NB4 (cell line): Measurements from ENCODE around the gene BMP3.

Experiments used
- DNase-seq: peaks from one replicate; pipeline ENCODE4 v3.0.0; 2010; ENCODE audit warnings: low read depth
- H3K4me3 ChIP-seq: one replicate; pipeline ENCODE4 v1.5.1; 2011; ENCODE audit warnings: mild to moderate bottlenecking, low read depth, low read length, moderate library complexity
- MYC ChIP-seq: IDR thresholded peaks from 2 replicates; pipeline ENCODE4 v1.6.1; 2011; ENCODE audit warnings: low read depth, low read length
- POLR2A ChIP-seq: IDR thresholded peaks from 2 replicates; pipeline ENCODE4 v1.6.1; 2011; ENCODE audit warnings: mild to moderate bottlenecking; ENCODE audit not compliant: insufficient read length; ENCODE audit errors: extremely low read depth
- TF ChIP-seq, protein P1 (sequence below): IDR thresholded peaks from one replicate; pipeline ENCODE4 v1.5.1; 2012; ENCODE audit warnings: low read depth, low read length
- TF ChIP-seq, protein P2 (sequence below): IDR thresholded peaks from 2 replicates; pipeline ENCODE4 v1.6.1; 2011; ENCODE audit warnings: low read depth, low read length

The BMP3 gene

DNA sequence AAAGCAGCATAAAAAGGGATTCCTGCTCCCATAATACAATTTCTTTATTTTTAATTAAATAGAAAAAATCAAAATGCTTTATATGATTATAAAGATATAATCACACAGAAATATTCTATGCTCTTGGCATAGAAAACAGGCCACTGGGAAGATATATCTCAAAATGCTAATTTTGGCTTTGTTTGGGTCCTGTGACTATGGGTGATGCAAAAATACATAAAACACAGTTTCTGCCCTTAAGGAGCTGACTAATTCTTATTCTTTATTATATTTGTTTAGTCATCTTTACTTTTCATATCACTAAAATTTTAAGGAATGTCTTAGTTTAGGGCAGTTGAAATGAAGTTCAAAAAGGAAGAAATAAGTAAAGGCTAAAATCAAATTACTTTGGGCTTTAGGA is 7.0 kb upstream of the BMP3 start:
- no peak overlapping the region for H3K4me3 ChIP-seq
- DNase-seq: no peak
- TF ChIP-seq POLR2A (no peak), MYC (no peak)
- TF ChIP-seq, protein P1, sequence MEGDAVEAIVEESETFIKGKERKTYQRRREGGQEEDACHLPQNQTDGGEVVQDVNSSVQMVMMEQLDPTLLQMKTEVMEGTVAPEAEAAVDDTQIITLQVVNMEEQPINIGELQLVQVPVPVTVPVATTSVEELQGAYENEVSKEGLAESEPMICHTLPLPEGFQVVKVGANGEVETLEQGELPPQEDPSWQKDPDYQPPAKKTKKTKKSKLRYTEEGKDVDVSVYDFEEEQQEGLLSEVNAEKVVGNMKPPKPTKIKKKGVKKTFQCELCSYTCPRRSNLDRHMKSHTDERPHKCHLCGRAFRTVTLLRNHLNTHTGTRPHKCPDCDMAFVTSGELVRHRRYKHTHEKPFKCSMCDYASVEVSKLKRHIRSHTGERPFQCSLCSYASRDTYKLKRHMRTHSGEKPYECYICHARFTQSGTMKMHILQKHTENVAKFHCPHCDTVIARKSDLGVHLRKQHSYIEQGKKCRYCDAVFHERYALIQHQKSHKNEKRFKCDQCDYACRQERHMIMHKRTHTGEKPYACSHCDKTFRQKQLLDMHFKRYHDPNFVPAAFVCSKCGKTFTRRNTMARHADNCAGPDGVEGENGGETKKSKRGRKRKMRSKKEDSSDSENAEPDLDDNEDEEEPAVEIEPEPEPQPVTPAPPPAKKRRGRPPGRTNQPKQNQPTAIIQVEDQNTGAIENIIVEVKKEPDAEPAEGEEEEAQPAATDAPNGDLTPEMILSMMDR: no peak

DNA sequence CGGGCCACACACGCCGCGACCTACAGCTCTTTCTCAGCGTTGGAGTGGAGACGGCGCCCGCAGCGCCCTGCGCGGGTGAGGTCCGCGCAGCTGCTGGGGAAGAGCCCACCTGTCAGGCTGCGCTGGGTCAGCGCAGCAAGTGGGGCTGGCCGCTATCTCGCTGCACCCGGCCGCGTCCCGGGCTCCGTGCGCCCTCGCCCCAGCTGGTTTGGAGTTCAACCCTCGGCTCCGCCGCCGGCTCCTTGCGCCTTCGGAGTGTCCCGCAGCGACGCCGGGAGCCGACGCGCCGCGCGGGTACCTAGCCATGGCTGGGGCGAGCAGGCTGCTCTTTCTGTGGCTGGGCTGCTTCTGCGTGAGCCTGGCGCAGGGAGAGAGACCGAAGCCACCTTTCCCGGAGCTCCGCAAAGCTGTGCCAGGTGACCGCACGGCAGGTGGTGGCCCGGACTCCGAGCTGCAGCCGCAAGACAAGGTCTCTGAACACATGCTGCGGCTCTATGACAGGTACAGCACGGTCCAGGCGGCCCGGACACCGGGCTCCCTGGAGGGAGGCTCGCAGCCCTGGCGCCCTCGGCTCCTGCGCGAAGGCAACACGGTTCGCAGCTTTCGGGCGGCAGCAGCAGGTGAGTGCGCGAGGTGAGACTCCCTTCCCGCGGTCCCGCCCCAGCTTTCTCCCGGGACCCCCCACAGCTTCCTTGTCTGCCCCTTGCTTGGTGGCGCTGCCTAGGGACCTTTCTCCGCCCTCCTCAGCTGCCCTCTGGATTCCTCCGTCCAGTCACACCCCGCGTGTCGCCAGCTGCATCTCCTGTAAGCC is 678 bp downstream of the BMP3 start:
- H3K4me3 ChIP-seq: no peak overlapping the region
- DNase-seq: no peak
- TF ChIP-seq POLR2A: no peak
- TF ChIP-seq, protein P1: no peak
- TF ChIP-seq, protein P2, sequence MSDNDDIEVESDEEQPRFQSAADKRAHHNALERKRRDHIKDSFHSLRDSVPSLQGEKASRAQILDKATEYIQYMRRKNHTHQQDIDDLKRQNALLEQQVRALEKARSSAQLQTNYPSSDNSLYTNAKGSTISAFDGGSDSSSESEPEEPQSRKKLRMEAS: no peak

DNA sequence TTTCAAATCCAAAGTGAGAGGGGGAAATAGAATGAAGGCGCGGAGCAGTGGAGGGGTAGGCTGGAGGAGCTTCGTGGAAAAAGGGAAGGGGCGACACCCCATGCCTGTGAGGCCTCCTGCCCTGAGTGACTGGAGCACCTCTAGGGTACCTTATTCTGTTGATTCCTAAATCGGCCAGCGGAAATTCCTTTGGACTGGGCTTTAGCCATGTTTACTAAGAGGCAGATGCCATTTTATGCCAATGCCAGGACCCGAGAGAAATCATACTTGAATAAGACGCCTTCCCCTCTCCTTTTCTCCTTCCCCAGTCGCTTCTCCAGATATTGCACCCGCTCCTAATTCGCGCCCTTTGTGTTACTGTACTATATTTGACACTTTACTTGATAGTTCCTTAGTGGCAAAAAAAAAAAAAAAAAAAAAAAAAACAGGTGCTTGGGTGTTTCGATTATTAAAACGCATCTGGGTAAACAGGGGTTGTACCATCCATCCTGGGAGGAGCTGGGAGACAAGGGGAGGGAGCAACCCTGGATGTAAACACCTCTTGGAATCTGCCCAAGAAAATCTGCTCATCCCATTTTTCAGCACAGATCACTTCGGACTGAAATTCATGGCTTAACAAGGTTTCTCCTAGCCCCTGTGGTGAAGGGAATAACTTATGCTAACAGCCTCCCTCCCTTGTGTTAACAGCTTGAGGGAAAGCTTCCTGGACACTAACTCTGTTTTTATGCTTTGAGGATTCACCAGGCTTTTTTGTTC is 1.5 kb downstream of the BMP3 start:
- no peak for TF ChIP-seq MYC
- no peak for TF ChIP-seq POLR2A
- TF ChIP-seq, protein P2: no peak
- TF ChIP-seq, protein P1: no peak
- no peak for DNase-seq
- no peak overlapping the region for H3K4me3 ChIP-seq

DNA sequence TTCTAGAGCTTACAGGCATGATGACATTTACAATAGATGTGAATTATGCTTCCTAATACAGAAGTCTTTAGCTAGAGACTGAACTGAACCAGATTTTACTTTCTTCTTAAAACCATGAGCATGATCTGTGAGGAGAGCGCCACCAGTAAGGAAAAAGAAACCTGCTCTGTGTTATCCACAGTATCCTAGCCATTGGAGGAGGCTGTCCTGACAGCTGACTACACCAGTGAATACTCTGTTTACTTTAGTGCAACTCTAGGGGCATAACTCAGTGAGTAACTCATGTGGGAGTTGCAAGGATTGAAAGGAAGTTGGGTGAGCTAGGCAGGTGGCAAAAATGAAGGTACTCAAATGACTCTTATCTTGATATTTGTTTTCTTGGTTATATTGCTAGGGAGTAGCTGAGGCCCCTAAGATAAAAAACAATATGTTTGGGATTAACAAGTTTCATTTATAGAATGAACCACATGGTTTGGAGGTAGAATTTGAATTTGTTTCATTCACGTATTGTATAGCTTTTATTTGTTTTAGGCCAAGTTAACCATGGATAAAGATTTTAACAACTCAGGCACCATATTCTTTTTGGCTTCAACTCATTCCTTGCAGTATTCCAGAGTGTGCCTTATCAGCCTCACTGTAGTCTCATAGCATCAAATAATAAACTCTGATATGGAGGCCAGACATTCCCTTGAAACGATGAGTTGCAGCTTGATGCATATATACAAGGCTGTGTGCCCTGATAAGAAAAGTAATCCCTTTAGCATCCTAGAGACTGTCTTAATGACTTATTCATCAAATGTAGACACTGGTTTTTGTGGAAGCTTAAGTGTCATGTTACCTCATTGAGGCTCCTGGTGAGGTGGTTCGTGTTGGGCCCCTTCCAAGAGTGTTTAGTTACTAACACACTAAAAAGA is 2.5 kb downstream of the BMP3 start:
- H3K4me3 ChIP-seq: no peak overlapping the region
- no peak for DNase-seq
- TF ChIP-seq, protein P2: no peak
- TF ChIP-seq, protein P1: no peak
- TF ChIP-seq MYC (no peak), POLR2A (no peak)

DNA sequence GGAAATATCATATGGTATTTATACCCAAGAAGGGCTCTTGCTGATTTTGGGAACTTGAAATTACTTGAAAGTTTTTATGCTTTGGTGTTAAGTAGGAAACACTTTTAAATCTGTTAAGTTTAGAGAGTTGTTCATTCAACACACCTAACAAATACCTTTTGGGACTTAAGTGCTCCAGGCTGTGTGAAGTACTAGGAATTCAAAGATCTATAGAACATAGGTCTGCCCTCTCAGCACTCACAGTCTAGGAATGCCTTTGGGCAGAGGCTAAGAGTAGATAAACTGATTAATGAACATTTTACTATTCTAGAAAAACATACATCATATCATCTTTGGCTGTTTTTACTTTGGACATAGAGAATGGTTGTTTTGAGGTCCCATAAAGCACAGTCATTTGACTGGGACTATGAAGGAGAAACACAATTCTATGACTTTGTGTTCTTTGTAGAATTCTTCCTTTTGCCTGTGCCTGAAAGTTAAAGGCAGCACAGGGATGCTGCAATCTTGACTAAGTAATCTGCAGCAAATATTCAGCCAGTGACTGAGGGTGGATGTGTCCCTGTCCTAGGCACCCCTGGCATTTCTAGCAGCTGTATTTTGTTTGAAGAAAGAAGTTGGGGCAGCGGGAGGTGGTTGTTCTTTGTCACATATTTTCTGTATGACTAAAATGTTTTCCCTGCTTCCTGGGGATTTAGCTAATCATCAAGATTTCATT is 8.3 kb downstream of the BMP3 start:
- DNase-seq: no peak
- TF ChIP-seq, protein P2: no peak
- no peak for TF ChIP-seq MYC
- TF ChIP-seq, protein P1: no peak
- TF ChIP-seq POLR2A: no peak
- H3K4me3 ChIP-seq: no peak overlapping the region
